ENCODE data around the gene EPHA3. TPM values are rescaled to one million over a fixed set of nuclear protein-coding genes. Genes with fewer than 3 reads are reported as not detected.

Gene EPHA3
- total RNA-seq, 2 donors from 2014 or later, result 0.72 TPM; not detected in 1

DNA sequence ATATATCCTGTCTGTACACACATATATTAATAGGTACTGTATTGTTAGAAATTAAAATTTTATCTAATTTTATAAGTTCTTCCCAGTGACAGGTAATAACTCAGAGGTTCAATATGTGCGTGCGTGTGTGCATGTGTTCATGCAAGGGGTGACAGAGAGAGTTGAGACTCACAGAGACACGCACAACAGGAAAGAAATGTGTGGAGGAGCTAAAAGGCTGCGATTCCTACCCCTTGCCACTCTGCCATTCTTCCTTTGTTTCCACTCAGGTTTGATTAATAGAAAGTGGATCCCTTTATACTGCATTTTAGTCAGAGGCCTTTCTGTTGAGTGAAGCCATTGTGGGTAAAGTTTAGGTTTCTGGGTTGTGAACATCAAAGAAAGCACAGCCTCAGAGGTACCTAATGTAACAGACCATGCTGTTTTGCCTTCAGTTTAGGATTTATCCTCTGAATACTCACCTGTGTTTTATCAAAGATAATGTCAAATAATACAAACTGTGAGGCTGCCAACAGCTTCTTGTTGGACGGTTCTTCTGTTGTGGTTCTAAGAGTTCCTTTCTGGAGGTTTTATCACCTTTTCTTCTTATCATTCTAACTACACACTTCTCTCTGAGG, 182.3 kb downstream of the EPHA3 start:
- ATAC-seq (no peak), DNase-seq (ENCODE audit: low spot score in 2 of 2) (no peak)
- peaks cover 28 to 31% of the 10 kb centered on the region in 2 donors for H3K9me3 Mint-ChIP-seq
- peaks cover 0 to 4% of the 10 kb centered on the region in 2 donors for H3K36me3 Mint-ChIP-seq
- H3K27ac Mint-ChIP-seq, result no peak overlapping the region

DNA sequence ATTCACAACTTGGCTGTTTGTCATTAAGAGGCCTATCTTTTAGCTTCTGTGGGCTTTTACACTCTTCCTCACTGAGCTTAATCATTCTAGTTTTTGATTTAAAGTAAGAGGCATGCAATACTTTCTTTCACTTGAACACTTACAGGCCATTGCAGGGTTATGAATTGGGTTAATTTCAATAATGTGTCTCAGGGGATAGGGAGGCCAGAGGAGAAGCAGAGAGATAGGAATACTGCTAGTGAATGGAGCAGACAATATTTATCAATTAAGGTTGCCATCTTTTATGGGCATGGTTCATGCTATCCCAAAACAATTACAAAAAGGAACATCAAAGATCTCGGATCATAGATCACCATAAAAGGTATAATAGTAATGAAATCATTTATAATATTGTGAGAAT, 189.8 kb downstream of the EPHA3 start:
- ATAC-seq (no peak), DNase-seq (ENCODE audit: low spot score in 2 of 2) (no peak)
- Mint-ChIP-seq H3K9me3 (peaks cover 17 to 19% of the 10 kb centered on the region in 2 donors), H3K36me3 (no peaks in the 10 kb centered on the region), H3K27ac (no peak overlapping the region)

DNA sequence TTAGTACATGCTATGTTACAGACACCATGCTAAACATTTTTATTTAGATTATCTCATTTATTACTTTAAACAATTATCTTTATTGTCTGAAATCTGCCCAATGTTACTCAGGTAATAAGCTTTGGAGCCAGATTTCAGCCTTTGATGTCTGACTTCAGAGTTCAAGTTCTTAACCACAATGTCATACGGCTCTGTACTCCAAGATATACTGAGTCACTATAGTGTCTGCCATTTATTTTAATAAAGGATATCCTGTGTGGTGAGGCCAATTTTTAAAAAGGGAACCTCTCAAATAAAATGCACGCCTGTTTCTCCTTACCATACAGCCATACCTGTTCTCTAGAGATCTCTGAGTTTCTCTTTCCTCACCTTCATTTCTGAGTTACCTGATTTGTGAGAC, 193.1 kb downstream of the EPHA3 start:
- Mint-ChIP-seq H3K27ac (no peak overlapping the region), H3K9me3 (peaks cover 16% of the 10 kb centered on the region in 2 donors)
- ATAC-seq, result no peak

DNA sequence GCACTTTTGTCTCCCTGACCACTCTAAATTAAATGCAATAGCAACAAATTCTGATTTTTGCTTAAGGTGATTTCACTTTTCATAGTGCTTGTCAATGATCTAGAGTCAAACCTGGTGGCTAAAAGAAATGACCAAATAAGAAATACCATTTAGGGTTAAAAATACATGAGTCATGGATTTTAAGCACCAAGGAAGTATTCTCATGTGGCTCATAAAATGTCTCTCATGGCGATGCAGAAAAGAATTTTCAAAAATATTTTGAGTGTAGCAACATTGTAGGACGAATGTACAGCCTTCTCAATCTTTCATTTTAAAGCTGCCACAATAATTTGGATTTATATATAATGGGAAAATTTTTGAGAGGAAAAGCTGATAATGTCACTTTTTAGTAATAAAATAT, 193.6 kb downstream of the EPHA3 start:
- DNase-seq (ENCODE audit: low spot score in 2 of 2) (no peak), ATAC-seq (no peak)
- Mint-ChIP-seq H3K9me3 (peaks cover 13 to 16% of the 10 kb centered on the region in 2 donors), H3K27ac (no peak overlapping the region), H3K36me3 (no peaks in the 10 kb centered on the region)

More for the DNA sequence above, 193.1 kb downstream of the EPHA3 start:
- no peaks in the 10 kb centered on the region for H3K36me3 Mint-ChIP-seq
- DNase-seq (ENCODE audit: low spot score in 2 of 2), result no peak

DNA sequence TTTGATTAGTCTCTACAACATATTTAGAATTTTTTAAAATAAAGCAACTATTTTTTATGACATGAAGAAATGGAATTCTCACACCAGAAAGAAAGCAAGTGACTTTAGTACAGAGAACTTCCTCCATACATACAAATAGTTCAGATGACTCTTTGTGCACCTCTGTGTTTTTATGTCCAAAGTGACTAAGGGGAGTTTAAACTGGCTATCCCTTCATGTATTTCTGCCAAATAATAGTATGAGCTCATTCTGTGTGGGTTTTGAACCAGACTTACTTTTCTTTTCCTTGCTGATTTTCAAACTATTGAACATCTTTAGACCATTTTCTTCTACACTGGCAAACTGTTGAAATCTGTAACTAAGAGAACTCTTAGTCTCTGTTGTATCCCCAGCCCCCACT, 196.3 kb downstream of the EPHA3 start:
- Mint-ChIP-seq H3K9me3 (peaks cover 12 to 15% of the 10 kb centered on the region in 2 donors), H3K27ac (no peak overlapping the region)

DNA sequence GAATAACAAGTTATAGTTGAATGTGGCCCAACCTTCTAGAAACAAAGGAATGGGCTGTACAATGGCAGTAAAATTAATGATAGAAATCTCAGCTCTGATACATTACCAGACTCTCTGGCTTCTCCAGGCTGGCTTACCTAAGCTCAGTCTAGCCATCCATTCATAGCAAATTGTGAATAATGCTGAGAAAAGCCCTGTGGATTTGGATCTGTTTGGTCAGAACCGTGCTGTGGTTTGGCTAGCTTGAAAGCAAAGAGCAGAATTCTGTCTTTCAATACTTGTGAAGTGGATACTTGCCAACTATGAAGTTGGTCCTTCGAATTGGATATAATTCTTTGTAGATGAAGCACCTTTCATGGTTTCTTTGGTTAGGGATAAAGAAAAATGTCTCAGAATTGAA, 199.1 kb downstream of the EPHA3 start:
- Mint-ChIP-seq H3K9me3 (peaks cover 15 to 18% of the 10 kb centered on the region in 2 donors), H3K36me3 (no peaks in the 10 kb centered on the region), H3K27ac (no peak overlapping the region)
- no peak for DNase-seq (ENCODE audit: low spot score in 2 of 2)
- no peak for ATAC-seq

More for the DNA sequence above, 196.3 kb downstream of the EPHA3 start:
- no peaks in the 10 kb centered on the region for H3K36me3 Mint-ChIP-seq
- no peak for ATAC-seq
- DNase-seq (ENCODE audit: low spot score in 2 of 2), result no peak

DNA sequence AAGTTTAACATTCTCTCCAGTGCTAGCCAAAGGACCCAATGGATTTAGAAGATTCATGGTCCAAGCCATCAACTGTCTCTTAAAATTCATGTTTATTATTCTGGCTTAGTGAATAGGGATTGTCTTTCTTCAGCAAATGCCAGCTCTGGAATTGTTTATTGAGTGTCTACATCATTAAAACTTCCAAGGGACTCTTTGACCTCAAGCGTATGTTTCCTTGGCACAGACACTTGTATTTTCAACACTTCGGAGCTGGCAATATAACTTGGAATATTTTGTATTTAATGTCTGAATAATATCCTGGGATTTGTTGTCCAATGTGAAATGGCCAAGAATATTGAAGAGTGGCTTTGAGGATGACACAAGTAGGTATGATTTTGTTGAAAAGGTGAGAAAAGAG, 204.2 kb downstream of the EPHA3 start:
- Mint-ChIP-seq H3K36me3 (no peaks in the 10 kb centered on the region), H3K27ac (no peak overlapping the region), H3K9me3 (peaks cover 13 to 14% of the 10 kb centered on the region in 2 donors)
- DNase-seq (ENCODE audit: low spot score in 2 of 2) (no peak), ATAC-seq (no peak)

DNA sequence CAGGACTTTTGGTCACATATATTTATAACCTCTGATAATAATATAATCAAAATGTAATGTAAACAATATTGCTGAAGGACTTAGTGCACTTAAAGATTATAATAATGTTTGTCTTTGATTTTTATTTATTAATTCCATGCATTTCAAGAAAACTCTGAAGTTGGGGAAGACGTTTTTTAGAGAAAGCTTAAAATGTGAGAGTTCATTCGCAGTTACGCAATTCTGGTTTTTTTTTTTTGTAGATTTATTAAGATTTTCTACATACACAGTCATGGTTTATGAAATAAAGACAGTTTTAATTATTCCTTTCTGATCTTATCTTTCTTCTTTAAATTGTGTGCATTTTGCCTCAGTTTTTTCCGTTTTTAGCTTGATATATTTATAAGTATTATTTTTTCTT, 204.7 kb downstream of the EPHA3 start:
- Mint-ChIP-seq H3K9me3 (peaks cover 13 to 14% of the 10 kb centered on the region in 2 donors), H3K27ac (no peak overlapping the region), H3K36me3 (no peaks in the 10 kb centered on the region)
- DNase-seq (ENCODE audit: low spot score in 2 of 2), result no peak
- no peak for ATAC-seq

DNA sequence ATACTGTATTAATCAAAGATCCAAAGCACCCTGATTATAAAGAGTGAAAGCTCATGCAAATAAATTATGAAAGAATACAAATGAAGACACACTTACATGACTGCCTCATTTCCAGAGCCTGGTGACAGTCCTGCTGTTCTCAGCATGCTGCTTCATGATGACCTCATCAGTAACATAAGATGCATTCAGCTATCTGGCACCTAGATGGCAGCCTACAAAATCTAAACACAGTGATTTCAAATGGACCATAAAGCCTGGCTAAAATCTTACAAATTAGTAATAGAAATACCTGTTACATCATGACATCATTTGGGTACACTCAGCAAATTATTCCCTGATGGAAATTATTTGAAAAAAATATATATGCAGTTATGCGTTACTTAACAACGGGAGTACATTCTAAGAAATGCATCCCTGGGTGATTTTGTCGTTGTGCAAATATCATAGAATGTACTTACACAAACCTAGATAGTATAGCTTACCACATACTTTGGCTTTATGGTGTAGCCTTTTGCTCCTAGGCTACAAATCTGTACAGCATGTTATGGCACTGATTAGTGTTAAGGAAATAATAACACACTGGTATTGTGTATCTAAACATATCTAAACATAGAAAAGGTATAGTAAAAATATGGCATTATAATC, 207.2 kb downstream of the EPHA3 start:
- no peaks in the 10 kb centered on the region for H3K36me3 Mint-ChIP-seq
- peaks cover 3 to 9% of the 10 kb centered on the region in 2 donors for H3K9me3 Mint-ChIP-seq
- DNase-seq (ENCODE audit: low spot score in 2 of 2) (no peak), ATAC-seq (no peak)
- H3K27ac Mint-ChIP-seq, result no peak overlapping the region

DNA sequence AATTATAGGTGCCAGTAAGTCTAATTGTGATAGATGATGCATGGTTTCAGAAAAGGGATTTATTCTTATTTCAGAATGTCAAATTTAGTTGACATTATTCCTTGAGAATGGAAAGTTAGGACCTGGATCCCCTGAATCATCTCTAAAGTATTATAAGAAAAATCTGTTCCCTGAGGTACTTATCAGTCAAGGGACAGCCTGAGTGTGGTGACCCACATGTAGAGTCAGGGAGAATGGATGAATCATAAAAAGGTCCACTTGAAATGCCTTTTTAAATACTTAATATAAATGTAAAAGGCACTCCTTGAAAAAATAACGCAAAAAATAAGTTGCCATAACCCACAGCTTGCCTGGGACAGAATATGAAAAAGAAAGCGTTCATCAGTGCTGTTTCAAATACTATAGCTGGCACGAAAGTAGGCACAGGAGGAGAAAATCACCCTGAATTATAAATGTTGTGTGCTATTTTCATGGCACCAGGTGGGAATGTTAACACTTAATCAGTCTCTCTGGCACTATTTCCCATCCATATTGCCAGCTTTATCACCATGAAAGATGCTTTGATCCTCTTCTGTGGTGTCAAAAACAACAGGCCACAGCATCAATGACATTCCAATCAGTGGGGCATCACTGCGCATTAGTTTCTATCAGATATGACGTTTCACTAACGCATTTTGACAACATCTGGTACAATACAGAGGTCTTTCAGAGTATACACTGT, 208.5 kb downstream of the EPHA3 start:
- Mint-ChIP-seq H3K9me3 (peaks cover 3 to 9% of the 10 kb centered on the region in 2 donors), H3K36me3 (no peaks in the 10 kb centered on the region), H3K27ac (no peak overlapping the region)
- no peak for ATAC-seq
- DNase-seq (ENCODE audit: low spot score in 2 of 2), result no peak

DNA sequence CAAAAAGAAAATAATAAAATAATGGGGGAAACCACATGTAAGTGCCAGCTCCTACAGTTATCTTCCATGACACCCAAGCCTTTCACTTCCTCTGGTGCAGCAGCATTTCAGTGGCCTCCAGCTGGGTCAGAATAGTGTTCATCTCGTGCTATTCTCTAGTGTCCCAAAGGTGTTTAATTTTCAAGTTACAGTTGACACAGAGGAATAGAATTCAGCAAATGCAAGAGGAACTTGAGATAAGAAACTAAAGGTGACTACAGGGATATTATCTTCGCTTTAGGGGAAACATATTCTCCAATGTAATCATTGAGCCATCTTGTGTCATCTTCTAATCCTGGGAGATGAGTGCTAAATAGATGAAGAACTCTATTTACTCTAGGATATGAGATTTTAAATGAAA, 212.8 kb downstream of the EPHA3 start:
- ATAC-seq (no peak), DNase-seq (ENCODE audit: low spot score in 2 of 2) (no peak)
- H3K27ac Mint-ChIP-seq, result no peak overlapping the region
- peaks cover 7 to 8% of the 10 kb centered on the region in 2 donors for H3K9me3 Mint-ChIP-seq
- no peaks in the 10 kb centered on the region for H3K36me3 Mint-ChIP-seq

DNA sequence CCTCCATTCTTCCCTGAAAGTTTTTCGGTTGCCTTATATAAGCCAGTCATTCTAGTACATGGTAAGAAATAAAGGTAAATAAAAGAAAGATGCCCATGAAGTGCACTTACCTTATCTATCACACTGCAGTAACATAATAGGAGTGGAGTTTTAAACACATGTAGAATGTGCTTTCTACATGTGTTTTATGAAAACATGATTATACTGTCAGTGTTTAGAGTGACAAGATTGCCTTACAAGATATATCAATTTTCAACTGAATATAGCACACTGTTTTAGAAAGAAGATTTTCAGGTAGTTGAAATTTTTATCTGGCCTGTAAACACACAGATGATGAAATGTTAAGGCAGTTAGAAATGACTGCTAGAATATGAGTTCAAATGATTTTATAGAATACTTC, 219.6 kb downstream of the EPHA3 start:
- no peaks in the 10 kb centered on the region for H3K36me3 Mint-ChIP-seq
- no peak for ATAC-seq
- DNase-seq (ENCODE audit: low spot score in 2 of 2), result no peak
- H3K27ac Mint-ChIP-seq, result no peak overlapping the region
- peaks cover 10 to 20% of the 10 kb centered on the region in 2 donors for H3K9me3 Mint-ChIP-seq

DNA sequence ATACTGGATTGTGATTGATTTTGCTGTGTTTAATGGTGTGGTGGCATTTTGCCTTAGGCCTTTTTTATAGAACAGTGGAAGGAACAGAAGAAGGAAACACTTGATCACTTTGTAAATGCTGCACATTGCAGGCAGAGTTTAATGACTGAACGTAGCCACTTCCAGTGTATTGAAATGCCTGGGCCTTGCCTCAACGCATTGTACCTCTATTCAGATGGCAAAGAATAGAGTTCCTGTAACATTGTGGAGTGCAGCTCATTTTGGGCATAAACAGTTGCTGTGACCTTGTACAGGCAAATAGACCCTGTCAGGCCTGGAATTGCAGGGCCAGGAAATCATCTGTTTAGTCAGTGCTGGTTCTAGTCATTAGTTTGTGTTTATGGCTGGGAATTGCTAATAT, 225.0 kb downstream of the EPHA3 start:
- DNase-seq (ENCODE audit: low spot score in 2 of 2), result no peak
- no peak overlapping the region for H3K27ac Mint-ChIP-seq
- H3K9me3 Mint-ChIP-seq, result peaks cover 4 to 10% of the 10 kb centered on the region in 2 donors
- no peaks in the 10 kb centered on the region for H3K36me3 Mint-ChIP-seq
- no peak for ATAC-seq

DNA sequence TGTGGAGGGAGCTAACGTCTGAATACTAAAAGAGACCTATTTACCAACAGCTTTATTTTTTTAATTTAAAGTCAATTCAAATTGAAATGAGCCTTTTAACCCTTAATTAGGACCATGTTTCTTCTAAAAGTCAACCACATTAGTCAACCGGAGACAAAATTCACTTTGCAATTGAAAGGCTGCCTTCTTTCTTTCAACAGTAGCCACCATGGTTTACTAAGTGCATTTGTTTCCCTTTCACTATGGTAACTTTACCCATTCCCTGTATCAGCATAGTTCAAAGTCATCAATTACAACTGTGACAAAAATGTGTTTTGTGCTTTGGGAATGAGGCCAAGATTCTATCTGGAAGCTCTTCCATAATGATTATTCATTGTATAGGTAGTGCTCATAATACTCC, 225.4 kb downstream of the EPHA3 start:
- no peak for DNase-seq (ENCODE audit: low spot score in 2 of 2)
- no peaks in the 10 kb centered on the region for H3K36me3 Mint-ChIP-seq
- peaks cover 4 to 9% of the 10 kb centered on the region in 2 donors for H3K9me3 Mint-ChIP-seq
- ATAC-seq, result no peak
- no peak overlapping the region for H3K27ac Mint-ChIP-seq

DNA sequence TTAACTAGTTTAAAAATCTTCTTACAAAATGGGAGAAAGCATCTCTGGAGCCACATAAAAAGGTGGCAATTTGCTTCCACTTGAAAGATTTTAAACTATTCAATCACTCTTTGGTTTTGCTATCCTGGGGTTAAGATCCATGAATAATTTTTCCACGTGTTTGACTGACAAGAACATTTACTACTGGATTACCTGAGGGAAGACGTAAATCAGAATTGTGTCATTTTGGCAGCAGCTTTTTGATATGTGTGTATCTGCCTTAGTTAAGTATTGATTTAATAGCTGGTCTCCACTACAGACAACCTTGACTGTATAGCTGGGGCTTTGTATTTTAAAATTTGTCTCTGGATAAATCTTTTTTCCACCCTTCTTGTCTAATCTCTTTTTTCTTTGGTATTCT, 228.3 kb downstream of the EPHA3 start:
- H3K36me3 Mint-ChIP-seq, result no peaks in the 10 kb centered on the region
- ATAC-seq, result no peak
- no peak for DNase-seq (ENCODE audit: low spot score in 2 of 2)
- peaks cover 4 to 6% of the 10 kb centered on the region in 2 donors for H3K9me3 Mint-ChIP-seq
- H3K27ac Mint-ChIP-seq, result no peak overlapping the region

DNA sequence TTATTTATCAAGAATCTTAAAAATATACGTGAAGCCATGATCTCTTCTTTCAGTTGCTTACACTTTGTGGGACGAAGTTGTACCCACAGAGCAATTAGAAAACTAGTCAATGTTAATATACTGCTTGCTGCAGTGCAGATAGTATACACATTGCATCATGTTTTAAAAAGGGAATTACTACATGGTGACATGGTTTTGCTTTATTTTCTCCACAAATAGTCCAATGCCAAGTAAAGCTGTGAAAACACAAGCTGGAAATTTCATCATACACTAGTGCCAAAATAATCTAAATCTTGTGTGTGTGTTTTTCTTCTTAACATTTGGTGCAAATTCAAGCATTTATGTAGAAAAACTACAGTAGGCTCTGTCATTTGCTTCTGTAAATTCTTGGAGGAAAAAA, 233.0 kb downstream of the EPHA3 start:
- ATAC-seq (no peak), DNase-seq (ENCODE audit: low spot score in 2 of 2) (no peak)
- no peak overlapping the region for H3K27ac Mint-ChIP-seq
- H3K36me3 Mint-ChIP-seq, result no peaks in the 10 kb centered on the region
- peaks cover 0 to 18% of the 10 kb centered on the region in 2 donors for H3K9me3 Mint-ChIP-seq

DNA sequence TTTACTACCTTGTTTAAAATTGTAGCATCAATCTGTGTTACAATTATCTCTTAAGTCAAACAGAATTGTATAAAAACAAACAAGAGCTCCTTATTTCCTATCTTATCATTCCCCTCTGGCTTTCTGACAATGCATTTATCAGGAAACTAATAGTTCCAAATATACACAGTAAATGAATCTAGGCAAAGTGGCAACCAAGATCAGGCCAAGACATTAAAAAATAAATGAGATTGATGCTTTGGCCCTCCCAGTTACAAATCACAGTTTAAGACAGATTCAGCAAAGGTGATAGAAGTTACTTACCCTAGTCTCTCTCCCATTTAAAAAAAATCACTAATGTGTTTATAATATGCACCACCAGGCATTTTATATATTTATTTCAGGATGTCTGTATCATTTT, 236.7 kb downstream of the EPHA3 start:
- peaks cover 0 to 14% of the 10 kb centered on the region in 2 donors for H3K9me3 Mint-ChIP-seq
- H3K27ac Mint-ChIP-seq, result no peak overlapping the region
- DNase-seq (ENCODE audit: low spot score in 2 of 2) (no peak), ATAC-seq (no peak)
- H3K36me3 Mint-ChIP-seq, result no peaks in the 10 kb centered on the region
